ENCODE results near the gene ESRRA. TPM values are rescaled to one million over a fixed set of nuclear protein-coding genes. Genes with fewer than 3 reads are reported as not detected.

The ESRRA gene
- total and polyA plus RNA-seq, 12 donors = 18.2 to 74.4 (median 54.5) TPM

DNA sequence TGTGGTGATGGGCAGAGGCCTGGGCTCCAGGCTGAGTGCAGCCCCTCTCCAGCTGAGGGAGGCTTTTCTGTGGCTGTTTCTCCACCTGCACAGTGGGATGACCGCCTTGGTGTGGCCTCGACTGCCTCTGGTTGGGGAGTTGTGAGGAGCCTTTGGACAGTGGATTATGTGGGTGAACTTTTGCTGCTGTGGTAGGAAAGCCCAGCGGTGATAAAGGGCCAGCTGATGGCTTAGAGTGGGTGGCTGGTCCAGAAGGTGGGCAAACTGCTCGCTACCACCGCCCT lies 1.4 kb upstream of the ESRRA start:
- H3K36me3 ChIP-seq (replicated peaks in 1 of 2) = no peaks in the 10 kb centered on the region
- 39 to 65% (median 56%) methylated on average over 4 to 5 of the region's 5 CpGs for WGBS, 4 donors
- TF ChIP-seq, protein P1, sequence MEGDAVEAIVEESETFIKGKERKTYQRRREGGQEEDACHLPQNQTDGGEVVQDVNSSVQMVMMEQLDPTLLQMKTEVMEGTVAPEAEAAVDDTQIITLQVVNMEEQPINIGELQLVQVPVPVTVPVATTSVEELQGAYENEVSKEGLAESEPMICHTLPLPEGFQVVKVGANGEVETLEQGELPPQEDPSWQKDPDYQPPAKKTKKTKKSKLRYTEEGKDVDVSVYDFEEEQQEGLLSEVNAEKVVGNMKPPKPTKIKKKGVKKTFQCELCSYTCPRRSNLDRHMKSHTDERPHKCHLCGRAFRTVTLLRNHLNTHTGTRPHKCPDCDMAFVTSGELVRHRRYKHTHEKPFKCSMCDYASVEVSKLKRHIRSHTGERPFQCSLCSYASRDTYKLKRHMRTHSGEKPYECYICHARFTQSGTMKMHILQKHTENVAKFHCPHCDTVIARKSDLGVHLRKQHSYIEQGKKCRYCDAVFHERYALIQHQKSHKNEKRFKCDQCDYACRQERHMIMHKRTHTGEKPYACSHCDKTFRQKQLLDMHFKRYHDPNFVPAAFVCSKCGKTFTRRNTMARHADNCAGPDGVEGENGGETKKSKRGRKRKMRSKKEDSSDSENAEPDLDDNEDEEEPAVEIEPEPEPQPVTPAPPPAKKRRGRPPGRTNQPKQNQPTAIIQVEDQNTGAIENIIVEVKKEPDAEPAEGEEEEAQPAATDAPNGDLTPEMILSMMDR (IDR thresholded peaks at IDR 0.05) = no peak
- no peak for TF ChIP-seq POLR2A (IDR thresholded peaks at IDR 0.05)
- no peaks in the 10 kb centered on the region for H3K9me3 ChIP-seq (replicated peaks in 1 of 3)
- intact Hi-C loops (cut with DNase I) = no loop called here
- H3K27ac ChIP-seq = peak overlapping the region in 4 of 5 donors; percentile 88 to 95 (median 91)
- peak overlapping the region in 1 of 4 donors; percentile 41 for H3K4me3 ChIP-seq
- peak in 1 of 7 donors; percentile 57 for DNase-seq
- H3K4me1 ChIP-seq (replicated peaks in 1 of 2) = peaks cover 28 to 45% of the 10 kb centered on the region in 2 donors
- H3K27me3 ChIP-seq = peaks cover 13% of the 10 kb centered on the region

DNA sequence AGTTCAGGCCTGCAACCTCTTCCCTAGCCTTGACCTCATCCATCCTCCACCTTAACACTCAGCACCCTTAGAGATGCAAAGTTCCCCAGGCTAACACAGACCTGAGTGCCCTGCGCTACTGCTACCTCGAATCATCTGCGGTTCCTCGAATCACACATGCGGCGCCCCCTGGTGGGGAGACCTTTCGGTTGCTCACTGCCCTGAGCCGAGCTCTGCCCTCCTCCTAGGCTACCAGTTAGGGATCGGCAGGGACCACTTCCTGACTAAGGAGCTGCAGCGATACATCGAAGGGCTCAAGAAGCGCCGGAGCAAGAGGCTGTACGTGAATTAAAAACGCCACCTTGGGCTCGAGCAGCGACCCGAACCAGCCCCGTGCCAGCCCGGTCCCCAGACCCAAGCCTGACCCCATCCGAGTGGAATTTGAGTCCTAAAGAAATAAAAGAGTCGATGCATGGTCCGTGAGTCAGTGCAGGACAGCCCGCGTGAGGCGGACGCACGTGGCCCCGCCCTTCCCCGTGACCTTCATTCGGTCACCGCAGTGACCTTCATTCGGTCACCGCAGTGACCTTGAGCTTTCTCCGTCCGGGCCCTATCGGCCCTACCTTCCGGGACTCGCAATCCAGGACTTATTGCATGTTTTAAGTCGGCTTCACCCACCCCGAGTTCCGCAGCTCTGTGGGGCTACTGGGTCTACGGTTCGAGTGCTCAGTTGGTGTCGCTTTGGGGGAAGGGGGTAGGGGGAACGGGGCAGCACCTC lies 830 bp upstream of the ESRRA start:
- peak; percentile 89 to 97 (median 95) for DNase-seq
- TF ChIP-seq, protein P1 (IDR thresholded peaks at IDR 0.05) = peak; percentile 79 to 94 (median 88)
- TF ChIP-seq POLR2A (IDR thresholded peaks at IDR 0.05) = peak in 1 of 2 donors; percentile 57
- Histone ChIP-seq H3K27me3 (peaks cover 8% of the 10 kb centered on the region), H3K4me3 (peak overlapping the region in 3 of 4 donors; percentile 41 to 91 (median 48)), H3K4me1 (replicated peaks in 1 of 2) (peaks cover 23 to 40% of the 10 kb centered on the region in 2 donors), H3K36me3 (replicated peaks in 1 of 2) (no peaks in the 10 kb centered on the region), H3K27ac (peak overlapping the region; percentile 88 to 95 (median 90)), H3K9me3 (replicated peaks in 1 of 3) (no peaks in the 10 kb centered on the region)
- whole genome bisulfite sequencing, 4 donors = 0 to 1% (median 1%) methylated on average over 18 to 46 of the region's 46 CpGs
- intact Hi-C loops (cut with DNase I) = no loop called here

DNA sequence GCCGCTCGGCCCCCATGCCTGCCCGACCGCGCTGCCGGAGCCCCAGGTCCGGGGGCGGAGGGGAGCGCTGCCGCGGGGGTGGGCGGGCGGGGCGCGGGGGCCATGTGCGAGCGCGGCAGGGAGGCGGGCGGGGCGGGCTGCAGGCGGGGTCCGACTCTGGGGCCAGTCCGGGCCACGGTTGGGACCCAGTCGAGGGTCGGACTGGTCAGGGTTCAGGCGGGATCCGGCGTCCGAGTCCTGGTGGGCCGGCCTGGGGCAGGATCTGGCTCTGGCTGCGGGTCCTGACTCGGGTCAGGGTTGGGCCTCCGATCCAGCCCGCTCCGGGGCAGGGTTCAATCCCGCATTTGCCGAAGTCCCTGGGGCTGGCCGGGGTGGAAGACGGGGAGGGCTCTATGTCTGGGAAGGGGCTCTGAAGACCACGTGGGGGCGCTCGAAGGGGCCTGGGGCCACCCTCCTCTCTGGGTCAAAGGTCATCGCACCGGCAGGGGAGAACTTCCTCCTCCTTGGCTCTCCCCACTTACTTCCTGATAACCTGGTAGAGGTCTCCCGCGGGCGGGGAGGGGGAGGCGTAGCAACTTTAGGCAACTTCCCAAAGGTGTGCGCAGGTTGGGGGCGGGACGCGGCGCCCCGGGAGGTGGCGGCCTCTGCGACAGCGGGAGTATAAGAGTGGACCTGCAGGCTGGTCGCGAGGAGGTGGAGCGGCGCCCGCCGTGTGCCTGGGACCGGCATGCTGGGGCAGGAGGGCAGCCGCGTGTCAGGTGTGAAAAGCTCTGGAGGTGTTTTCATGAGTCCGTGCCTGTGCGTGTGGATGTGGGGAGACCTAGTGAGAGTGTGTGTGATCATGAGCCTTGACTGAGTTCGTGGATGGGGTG lies 603 bp downstream of the ESRRA start:
- 0 to 1% (median 1%) methylated on average over 13 to 68 of the region's 71 CpGs for WGBS, 4 donors
- H3K36me3 ChIP-seq (replicated peaks in 1 of 2) = no peaks in the 10 kb centered on the region
- H3K4me1 ChIP-seq (replicated peaks in 1 of 2) = peaks cover 9 to 26% of the 10 kb centered on the region in 2 donors
- peak; percentile 57 to 84 (median 74) for DNase-seq
- TF ChIP-seq, protein P1 (IDR thresholded peaks at IDR 0.05) = no peak
- TF ChIP-seq POLR2A (IDR thresholded peaks at IDR 0.05) = peak in 1 of 2 donors; percentile 38
- H3K27me3 ChIP-seq = no peaks in the 10 kb centered on the region
- peak overlapping the region; percentile 7 to 96 (median 73) for H3K27ac ChIP-seq
- H3K9me3 ChIP-seq (replicated peaks in 1 of 3) = no peaks in the 10 kb centered on the region
- peak overlapping the region; percentile 33 to 91 (median 62) for H3K4me3 ChIP-seq
- intact Hi-C loops (cut with DNase I) = no loop called here

DNA sequence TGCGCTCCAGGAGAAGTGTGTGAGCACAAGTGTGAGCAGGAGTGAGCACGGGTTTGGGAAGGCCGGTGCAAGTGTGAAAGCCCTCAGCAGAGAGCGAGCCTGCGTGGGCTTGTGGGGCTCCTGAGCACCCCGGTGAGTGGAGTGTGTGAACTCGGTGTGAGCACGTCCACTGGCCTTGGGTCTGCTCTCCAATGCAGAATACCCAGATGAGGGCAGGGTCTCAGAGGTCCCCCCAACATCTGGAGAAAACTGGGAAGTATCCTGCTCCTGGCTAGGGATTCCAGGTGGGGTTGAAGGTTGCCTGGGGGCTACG lies 1.2 kb downstream of the ESRRA start:
- intact Hi-C loops (cut with DNase I) = no loop called here
- 0 to 25% (median 21%) methylated on average over 3 to 9 of the region's 9 CpGs for WGBS, 4 donors

More for the DNA sequence above, 1.2 kb downstream of the ESRRA start:
- Histone ChIP-seq H3K4me1 (replicated peaks in 1 of 2) (peaks cover 9 to 22% of the 10 kb centered on the region in 2 donors), H3K27ac (peak overlapping the region in 4 of 5 donors; percentile 69 to 96 (median 84)), H3K27me3 (no peaks in the 10 kb centered on the region), H3K36me3 (replicated peaks in 1 of 2) (no peaks in the 10 kb centered on the region), H3K9me3 (replicated peaks in 1 of 3) (no peaks in the 10 kb centered on the region), H3K4me3 (peak overlapping the region; percentile 33 to 91 (median 62))
- DNase-seq = no peak
- no peak for TF ChIP-seq POLR2A (IDR thresholded peaks at IDR 0.05)
- TF ChIP-seq, protein P1 (IDR thresholded peaks at IDR 0.05) = no peak
